Loucy (cell line): ENCODE data around the gene NDUFS5.

Experiments used
- CTCF ChIP-seq: fragments of 200-600 bp; sonication (generic); conservative IDR thresholded peaks from 2 replicates; pipeline ENCODE4 v1.5.1; 2014; ENCODE audit warnings: mild to moderate bottlenecking, antibody characterized with exemption, low read length
- EZH2phosphoT487 ChIP-seq: fragments of 200-600 bp; IDR thresholded peaks from 2 replicates; pipeline ENCODE4 v1.6.1; 2018; ENCODE audit warnings: antibody characterized with exemption, mild to moderate bottlenecking, moderate library complexity, borderline replicate concordance

- no peak for TF ChIP-seq CTCF
- TF ChIP-seq EZH2phosphoT487, result no peak
Observed at GRCh38 chr1:39003794-39004193, 22.4 kb upstream of the NDUFS5 start.
